HG03103 (cell line): Measurements from ENCODE around the gene TECTA.
"Not testable (repeated sequence)": the region's sequence is repeated elsewhere in the genome, so short reads cannot be mapped to it uniquely, and the experiment has no call there.

Experiments used
- ATAC-seq: cut with Tn5 transposase; IDR thresholded peaks from one replicate; pipeline ENCODE4 v1.9.1; 2021; ENCODE audit warnings: low read depth; ENCODE audit not compliant: unreplicated experiment

TECTA gene

GRCh38 chr11:121159741-121160140 lies 58.7 kb downstream of the TECTA start:
- no peak for ATAC-seq

DNA sequence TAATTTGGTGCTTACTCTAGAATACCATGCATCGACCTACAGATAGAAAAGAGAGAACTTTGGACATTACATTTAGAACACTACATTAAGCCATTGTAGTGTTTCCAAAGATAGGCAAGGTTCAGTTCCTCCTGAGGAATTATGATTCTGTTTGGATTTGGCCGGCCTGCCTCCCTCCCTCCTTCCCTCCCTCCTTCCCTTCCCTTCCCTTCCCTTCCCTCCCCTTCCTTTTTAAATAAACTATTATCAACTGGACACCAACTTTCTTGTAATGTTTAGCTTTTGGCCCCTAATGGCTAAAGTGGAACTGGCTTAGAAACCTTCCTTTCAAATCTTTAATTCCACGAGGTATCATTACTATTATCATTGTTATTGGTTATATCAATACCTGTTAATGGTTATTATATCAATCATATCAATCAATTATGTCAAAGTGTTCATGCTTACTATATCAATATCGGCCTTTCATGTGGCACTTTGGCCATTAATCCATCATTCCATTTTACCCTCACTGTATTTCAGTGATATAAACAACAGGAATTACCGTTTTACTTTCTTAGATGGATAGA lies 60.4 kb downstream of the TECTA start:
- no peak for ATAC-seq

- ATAC-seq: no peak
Measured at GRCh38 chr11:121163658-121164308, 62.7 kb downstream of the TECTA start.

DNA sequence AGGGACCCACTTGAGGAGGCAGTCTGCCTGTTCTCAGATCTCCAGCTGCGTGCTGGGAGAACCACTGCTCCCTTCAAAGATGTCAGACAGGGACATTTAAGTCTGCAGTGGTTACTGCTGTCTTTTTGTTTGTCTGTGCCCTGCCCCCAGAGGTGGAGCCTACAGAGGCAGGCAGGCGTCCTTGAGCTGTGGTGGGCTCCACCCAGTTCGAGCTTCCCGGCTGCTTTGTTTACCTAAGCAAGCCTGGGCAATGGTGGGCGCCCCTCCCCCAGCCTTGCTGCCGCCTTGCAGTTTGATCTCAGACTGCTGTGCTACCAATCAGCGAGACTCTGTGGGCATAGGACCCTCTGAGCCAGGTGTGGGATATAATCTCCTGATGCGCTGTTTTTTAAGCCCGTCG lies 76.6 kb downstream of the TECTA start:
- not testable (repeated sequence) for ATAC-seq

DNA sequence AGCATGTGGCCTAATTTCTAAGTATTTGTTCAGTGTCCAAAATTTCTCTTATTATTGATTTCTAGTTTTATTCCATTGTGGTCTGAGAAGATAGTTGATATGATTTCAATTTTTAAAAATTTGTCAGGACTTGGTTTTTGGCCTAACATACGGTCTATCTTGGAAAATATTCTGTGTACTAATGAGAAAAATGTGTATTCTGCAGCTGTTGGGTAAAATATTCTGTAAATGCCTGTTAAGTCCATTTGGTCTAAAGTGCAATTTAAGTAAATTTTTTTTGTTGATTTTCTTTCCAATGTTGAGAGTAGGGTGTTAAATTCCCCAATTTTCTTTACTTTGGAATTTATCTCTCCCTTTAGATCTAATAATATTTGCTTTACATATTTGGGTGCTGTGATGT lies 78.3 kb downstream of the TECTA start:
- ATAC-seq: no peak

DNA sequence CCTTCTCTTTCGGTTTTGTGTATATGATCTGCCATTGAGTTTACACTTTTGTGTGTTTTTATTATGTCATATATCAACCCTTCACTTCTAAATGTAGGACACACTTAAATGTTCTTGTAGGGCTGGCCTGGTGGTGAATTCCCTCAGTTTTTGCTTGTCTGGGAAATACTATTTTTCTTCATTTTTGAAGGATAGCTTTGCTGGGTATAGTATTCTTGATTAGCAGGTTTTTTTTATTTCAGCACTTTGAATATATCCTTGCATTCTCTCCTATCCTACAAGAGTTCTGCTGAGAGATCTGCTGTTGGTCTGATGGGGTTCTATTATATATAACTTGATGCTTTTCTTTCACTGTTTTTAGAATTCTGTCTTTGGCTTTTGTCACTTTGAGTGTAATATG lies 79.1 kb downstream of the TECTA start:
- no peak for ATAC-seq

- no peak for ATAC-seq
Measured at GRCh38 chr11:121188776-121189175, 87.7 kb downstream of the TECTA start.

GRCh38 chr11:121191818-121192217 lies 90.8 kb downstream of the TECTA start:
- ATAC-seq: no peak

- peak; percentile 63 for ATAC-seq
Measured at GRCh38 chr11:121194731-121195596, 93.9 kb downstream of the TECTA start.

DNA sequence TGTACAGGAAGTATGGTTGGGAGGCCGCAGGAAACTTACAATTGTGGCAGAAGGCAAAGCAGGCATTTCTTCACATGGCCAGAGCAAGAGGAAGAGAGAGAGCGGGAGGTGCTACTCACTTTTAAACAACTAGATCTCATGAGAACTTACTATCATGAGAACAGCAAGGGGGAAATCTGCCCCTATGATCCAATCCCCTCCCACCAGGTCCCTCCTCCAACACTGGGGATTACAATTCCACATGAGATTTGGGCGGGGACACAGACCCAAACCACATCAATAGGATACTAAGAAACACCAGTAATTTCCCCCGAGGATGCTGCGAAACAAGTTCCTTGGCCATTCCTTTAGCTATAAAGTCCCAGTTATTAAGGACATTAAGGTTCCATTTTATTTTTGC lies 97.4 kb downstream of the TECTA start:
- ATAC-seq: no peak

GRCh38 chr11:121199516-121199915 lies 98.5 kb downstream of the TECTA start:
- ATAC-seq: no peak

DNA sequence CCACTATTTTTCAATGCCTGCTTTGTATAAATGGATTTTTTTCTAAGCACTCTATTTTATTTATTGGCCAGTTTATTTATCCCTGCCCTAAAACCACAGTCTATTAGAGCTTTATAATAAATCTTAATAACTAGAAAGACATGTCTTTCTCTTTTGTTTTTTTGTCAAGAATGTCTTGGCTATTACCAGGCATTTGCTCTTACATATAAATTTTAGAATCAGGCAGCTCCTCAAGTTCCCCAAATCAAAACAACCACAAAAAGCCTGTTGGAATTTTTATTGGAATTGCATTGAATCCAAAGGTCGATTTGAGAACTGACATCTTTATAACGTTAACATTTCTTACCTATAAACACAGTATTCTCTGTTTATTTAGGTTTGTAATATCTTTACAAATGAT lies 105.8 kb downstream of the TECTA start:
- ATAC-seq: no peak

DNA sequence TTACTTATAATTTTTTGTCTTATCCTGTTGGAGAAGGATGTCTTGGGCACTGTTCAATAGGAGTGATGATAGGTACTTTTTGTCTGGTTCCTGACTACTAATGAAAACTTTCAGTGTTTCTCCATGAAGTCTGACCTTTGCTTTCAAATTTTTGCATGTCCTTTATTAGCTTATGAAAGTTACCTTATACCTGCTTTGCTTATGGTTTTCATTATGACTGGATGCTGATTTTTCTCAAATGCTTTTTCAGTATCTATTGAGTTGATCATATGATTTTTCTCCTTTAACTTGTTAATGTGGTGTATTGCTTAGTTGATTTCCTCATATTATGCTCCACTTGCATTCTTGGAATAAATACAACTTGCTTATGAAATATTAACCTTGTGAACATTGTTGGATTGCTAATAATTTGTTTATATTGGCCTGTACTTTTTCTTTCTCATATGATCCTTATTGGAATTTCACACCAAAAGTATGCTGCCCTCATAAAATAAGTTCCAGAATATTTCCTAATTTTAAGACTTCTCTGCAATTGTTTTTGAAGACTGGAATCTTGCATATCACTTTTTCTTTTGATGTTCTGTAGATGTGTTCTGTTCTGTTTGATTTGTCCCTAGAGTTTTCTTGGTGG lies 106.6 kb downstream of the TECTA start:
- ATAC-seq: no peak

DNA sequence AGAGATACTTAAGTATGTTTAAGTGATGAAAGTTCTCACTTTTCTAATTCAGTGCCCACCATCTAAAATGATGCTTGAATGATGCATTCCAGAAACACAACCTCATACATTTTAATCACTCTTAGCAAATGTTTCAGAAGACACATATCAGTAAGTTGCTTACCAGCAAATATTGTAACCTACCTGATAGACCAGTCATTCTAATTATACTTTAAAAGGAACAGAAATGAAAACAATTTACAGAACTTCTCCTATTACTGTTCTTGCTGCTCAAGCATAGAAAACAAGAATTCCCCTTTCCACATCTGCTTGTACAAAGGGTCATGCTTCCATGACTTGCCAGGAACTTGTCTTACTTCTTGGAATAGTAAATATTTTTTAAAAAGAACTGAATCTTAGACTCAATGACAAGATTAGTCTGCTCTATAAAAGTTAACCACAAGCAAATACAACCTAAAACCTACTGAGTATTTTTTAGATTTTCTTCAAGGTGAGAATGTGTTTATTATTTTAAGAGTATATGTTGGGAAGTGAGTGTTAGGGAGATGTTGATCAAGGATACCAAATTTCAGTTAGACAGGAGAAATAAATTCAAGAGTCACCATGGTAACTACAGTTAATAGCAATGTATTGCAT lies 109.5 kb downstream of the TECTA start:
- ATAC-seq: no peak

- no peak for ATAC-seq
Measured at GRCh38 chr11:121211626-121212025, 110.6 kb downstream of the TECTA start.

DNA sequence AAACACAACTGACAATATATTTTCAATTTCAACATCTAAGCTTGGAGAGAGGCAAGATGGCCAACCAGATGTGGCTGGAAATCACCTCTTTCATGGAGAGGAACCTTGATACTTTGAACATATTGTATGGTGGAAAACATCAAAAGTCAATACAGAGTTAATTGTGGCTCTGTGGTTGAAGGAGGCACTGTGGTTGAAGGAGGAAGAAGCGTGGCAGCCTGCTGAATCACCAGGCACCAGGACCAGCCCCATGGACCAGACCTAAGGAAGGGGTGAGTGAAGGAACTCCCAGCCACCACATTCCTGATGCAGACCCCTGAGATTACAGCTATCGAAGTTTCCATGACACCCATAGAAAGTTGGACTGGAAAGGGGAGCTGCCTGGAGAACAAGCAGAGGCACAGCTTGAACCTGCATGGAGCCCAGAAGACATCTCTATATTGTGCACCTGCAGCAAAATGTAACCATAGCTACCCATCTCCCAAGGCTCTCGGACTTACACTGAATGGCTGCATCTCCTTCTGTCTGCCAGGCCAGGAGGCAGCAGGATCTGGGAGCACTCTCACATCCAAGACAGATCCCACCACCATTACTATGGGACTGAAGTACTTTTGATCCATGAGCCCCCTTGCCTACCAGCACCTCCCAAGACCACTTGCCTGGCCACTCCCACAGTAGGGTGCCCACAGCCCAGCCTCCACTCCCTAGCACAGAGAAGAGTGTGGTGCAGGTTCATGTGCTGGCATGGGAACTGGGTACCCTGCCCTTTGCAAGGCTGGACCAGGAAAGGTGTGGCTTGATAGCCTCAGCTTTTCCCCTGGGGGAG lies 111.7 kb downstream of the TECTA start:
- ATAC-seq: no peak

DNA sequence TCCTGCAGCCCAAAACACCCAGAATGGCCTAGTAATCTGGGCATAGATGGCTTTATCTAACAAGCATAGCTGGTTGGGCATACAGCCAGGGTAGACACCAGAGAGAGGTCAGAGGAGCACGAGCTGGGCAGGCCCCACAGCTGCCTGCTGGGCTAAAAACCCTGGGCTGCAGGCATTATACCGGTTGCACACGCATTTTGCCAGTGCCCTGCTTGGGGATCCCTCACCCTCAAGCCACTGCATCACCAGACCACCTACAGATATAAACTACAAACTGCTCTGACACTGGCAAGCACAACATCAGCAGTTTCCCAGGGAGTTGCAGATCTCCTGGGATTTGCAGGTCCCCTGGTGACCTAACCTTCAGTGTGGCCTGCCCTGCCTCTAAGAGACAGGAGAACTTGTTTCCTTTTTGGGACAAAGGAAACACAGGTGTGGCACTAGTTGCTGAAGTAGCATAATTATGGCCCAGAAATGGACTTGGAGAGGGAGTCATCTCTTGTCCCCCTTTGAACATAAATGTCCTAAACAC lies 112.4 kb downstream of the TECTA start:
- ATAC-seq: no peak

DNA sequence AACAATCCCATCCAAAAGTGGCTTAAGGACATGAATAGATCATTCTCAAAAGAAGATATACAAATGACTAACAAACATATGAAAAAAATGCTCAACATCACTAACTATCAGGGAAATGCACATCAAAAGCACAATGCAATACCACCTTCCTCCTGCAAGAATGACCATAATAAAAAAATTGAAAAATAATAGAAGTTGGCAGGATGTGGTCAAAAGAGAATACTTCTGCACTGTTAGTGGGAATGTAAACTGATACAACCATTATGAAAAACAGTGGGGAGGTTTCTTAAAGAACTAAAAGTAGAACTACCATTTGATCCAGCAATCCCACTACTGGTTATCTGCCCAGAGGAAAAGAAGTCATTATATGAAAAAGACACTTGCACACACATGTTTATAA lies 113.8 kb downstream of the TECTA start:
- no peak for ATAC-seq

DNA sequence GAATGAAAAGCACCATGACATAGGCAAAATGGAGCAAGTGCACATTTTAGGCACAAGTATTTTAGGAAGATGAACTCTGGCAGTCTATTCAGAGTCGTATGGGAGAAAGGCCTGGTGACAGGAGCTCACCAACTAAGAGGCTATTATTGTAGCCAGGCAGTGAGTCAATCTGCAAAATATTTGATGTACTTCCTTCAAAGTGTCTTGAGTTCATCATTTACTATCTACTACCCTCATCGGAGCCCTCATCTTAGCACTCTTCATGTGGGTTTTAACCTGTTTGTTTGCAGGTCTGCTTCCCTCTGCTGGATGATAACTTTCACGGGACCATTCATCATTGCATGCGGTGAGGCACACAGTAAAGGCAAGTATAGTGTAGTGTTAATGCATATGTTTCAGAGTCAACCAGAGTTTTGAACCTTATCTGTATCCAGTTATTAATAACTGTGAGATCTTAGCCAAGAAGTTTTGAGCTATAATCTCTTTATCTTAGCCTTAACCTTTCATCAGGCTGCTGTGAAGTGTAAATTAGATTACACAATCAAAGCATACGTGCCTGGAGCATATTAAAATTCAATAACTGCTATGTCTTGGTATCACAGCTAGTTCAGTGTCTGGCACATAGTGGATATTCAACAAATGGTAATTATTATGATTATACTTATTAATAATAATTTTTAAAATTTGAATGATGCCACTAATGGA lies 120.6 kb downstream of the TECTA start:
- ATAC-seq: no peak
